Tibial nerve (tissue), 4 donors: Measurements from ENCODE around the gene ZCCHC14. TPM values are rescaled to one million over a fixed set of nuclear protein-coding genes. Genes with fewer than 3 reads are reported as not detected.
"Not testable (repeated sequence)": the region's sequence is repeated elsewhere in the genome, so short reads cannot be mapped to it uniquely, and the experiment has no call there.

Source experiments
- DNase-seq, 2 donors: peaks; one replicate each; pipeline ENCODE4 v3.0.0-alpha.2; 2019; ENCODE audit warnings: low spot score in 2 of 2
- H3K27ac ChIP-seq, 4 donors: fragments of 200-600 bp; sonication (generic) in 3 of 4; one replicate each; pipeline ENCODE4 v1.5.1; 2017 to 2019; ENCODE audit warnings: mild to moderate bottlenecking in 1 of 4
- H3K27me3 ChIP-seq, 2 donors: fragments of 200-600 bp; sonication (generic) in 1 of 2; one replicate each; pipeline versions ENCODE4 v1.5.1 to v1.6.0; 2017 to 2019
- H3K36me3 ChIP-seq, 3 donors: fragments of 200-600 bp; sonication (generic); one replicate each; pipeline ENCODE4 v1.5.1; 2018 to 2019
- H3K4me1 ChIP-seq, 4 donors: fragments of 200-600 bp; sonication (generic) in 3 of 4; one replicate each; pipeline ENCODE4 v1.5.1; 2017 to 2019
- H3K4me3 ChIP-seq, 4 donors: fragments of 200-600 bp; sonication (generic) in 3 of 4; one replicate each; pipeline ENCODE4 v1.5.1; 2017 to 2019; ENCODE audit warnings: mild to moderate bottlenecking in 1 of 4, moderate library complexity in 1 of 4
- H3K9me3 ChIP-seq, 4 donors: fragments of 200-600 bp; sonication (generic) in 3 of 4; one replicate each; pipeline ENCODE4 v1.5.1; 2017 to 2019
- EP300 ChIP-seq, 2 donors: sonication (generic); formaldehyde crosslinking; IDR thresholded peaks; one replicate each; pipeline ENCODE4 v1.6.1; 2017; ENCODE audit warnings: antibody characterized with exemption in 2 of 2, mild to moderate bottlenecking in 1 of 2
- POLR2A ChIP-seq, 2 donors: fragments of 450-650 bp; IDR thresholded peaks; one replicate each; pipeline ENCODE4 v1.6.1; 2017; ENCODE audit warnings: antibody characterized with exemption in 2 of 2, mild to moderate bottlenecking in 2 of 2, moderate library complexity in 2 of 2
- WGBS, 2 donors: methylation state at CpG; one replicate each; pipeline ENCODE4 v1.1.5; 2018; 5-methylcytosine and 5-hydroxymethylcytosine counted together
- total RNA-seq, 4 donors: library from RNA; depleted of rRNA; stranded (reverse); fragments of >200 nt; gene quantifications; one replicate each; pipeline ENCODE4 v1.1.0, GENCODE V29; 2016
- TF ChIP-seq, protein P1 (sequence below), 5 experiments: fragments of 200-600 bp in 3 of 5; fragments of 450-650 bp in 2 of 5; sonication (generic) in 3 of 5; IDR thresholded peaks; one replicate each; pipeline ENCODE4 v1.5.1; 2016 to 2019; ENCODE audit warnings: antibody characterized with exemption in 5 of 5, mild to moderate bottlenecking in 3 of 5, moderate library complexity in 2 of 5

The ZCCHC14 gene
- total RNA-seq, 4 donors from 2014 or later, result 15.3 to 45.8 (median 25.8) TPM

DNA sequence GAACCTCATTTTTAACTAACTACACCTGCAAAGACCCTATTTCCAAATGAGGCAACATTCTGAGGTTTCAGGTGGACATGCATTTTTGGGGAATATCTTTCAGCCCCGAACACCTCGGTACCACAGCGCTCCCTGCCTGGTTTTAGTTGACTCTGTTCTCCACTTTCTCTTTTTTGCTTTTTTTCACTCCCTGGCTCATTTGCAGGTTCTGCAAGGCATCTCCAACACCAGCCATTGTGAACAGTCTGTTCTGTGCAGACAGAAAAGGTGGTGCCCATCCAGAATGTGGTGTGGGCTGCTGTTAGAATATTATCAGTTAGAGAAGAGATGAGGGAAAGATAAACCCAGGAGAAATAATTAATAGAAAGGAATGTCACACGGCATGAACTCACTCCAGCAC is 32.5 kb upstream of the ZCCHC14 start:
- H3K9me3 ChIP-seq, result peaks cover 0 to 23% (median 4%) of the 10 kb centered on the region in 4 donors
- H3K4me1 ChIP-seq, result no peaks in the 10 kb centered on the region
- TF ChIP-seq POLR2A (IDR thresholded peaks at IDR 0.05) (no peak), EP300 (IDR thresholded peaks at IDR 0.05) (no peak)
- TF ChIP-seq, protein P1, sequence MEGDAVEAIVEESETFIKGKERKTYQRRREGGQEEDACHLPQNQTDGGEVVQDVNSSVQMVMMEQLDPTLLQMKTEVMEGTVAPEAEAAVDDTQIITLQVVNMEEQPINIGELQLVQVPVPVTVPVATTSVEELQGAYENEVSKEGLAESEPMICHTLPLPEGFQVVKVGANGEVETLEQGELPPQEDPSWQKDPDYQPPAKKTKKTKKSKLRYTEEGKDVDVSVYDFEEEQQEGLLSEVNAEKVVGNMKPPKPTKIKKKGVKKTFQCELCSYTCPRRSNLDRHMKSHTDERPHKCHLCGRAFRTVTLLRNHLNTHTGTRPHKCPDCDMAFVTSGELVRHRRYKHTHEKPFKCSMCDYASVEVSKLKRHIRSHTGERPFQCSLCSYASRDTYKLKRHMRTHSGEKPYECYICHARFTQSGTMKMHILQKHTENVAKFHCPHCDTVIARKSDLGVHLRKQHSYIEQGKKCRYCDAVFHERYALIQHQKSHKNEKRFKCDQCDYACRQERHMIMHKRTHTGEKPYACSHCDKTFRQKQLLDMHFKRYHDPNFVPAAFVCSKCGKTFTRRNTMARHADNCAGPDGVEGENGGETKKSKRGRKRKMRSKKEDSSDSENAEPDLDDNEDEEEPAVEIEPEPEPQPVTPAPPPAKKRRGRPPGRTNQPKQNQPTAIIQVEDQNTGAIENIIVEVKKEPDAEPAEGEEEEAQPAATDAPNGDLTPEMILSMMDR (IDR thresholded peaks at IDR 0.05), result no peak
- H3K4me3 ChIP-seq, result no peak overlapping the region
- H3K27me3 ChIP-seq, result no peaks in the 10 kb centered on the region
- H3K27ac ChIP-seq, result no peak overlapping the region
- no peak for DNase-seq
- WGBS, 2 donors, result 78 to 79% methylated on average over 4 of the region's 4 CpGs
- H3K36me3 ChIP-seq, result no peaks in the 10 kb centered on the region

DNA sequence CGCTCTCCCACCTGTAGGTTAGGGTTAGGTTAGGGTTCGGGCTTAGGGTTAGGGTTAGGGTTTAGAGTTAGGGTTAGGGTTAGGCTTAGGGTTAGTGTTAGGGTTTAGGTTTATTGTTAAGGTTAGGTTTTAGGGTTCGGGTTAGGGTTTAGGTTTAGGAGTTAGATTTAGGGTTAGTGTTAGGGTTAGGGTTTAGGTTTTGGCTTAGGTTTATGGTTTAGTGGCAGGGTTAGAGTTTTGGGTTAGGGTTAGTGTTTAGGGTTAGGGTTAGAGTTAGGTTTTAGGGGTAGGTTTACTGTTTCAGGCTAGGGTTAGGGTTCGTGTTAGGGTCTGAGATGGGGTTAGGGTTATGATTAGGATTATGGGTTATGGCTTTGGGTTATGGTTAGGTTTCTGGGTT is 31.6 kb upstream of the ZCCHC14 start:
- Histone ChIP-seq H3K9me3 (peaks cover 0 to 13% (median under 1%) of the 10 kb centered on the region in 4 donors), H3K4me1 (no peaks in the 10 kb centered on the region), H3K4me3 (no peak overlapping the region), H3K36me3 (no peaks in the 10 kb centered on the region), H3K27me3 (no peaks in the 10 kb centered on the region), H3K27ac (no peak overlapping the region)
- no peak for TF ChIP-seq EP300 (IDR thresholded peaks at IDR 0.05)
- TF ChIP-seq, protein P1 (IDR thresholded peaks at IDR 0.05), result no peak
- TF ChIP-seq POLR2A (IDR thresholded peaks at IDR 0.05), result no peak
- WGBS, 2 donors, result 64 to 79% methylated on average over 4 of the region's 4 CpGs
- no peak for DNase-seq

DNA sequence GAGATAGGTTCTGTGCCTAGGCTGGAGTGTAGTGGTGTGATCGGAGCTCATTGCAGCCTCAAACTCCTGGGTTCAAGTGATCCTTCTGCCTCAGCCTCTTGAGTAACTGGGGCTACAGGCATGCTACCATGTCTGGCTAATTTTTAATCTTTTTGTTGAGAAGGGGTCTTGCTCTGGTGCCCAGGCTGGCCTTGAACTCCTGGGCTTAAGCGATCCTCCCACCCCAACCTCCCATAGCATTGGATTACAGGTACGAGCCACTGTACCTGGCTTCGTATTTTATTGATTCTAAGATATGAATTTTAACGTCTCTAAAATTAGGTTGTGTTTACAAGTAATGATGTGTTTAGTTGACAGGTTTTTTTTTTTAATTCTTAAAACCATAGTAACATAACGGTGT is 30.8 kb upstream of the ZCCHC14 start:
- DNase-seq, H3K4me1 ChIP-seq, H3K36me3 ChIP-seq, H3K27me3 ChIP-seq, H3K4me3 ChIP-seq, H3K27ac ChIP-seq, H3K9me3 ChIP-seq: not testable (repeated sequence)
- WGBS, 2 donors, result 90 to 92% methylated on average over 6 of the region's 6 CpGs

DNA sequence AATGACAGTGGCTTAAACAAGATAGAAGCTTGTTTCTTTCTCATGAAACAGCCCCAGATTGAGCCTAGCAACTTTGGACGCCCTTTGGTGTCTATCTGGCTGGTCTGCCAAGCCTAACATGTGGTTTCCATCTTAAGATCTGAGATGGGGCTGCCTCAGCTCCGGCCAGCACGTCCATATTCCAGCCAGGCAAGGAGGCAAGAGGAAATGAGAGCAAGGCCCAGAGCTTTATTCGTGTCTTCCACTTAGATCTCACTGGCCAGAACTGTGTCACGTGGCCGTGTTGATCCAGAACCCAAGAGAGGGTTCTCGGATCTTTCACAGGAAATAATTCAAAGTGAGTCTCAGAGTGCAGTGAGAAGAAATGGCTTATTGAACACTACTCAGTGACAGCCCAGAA is 28.9 kb upstream of the ZCCHC14 start:
- not testable (repeated sequence) for DNase-seq, H3K36me3 ChIP-seq, H3K4me3 ChIP-seq, H3K9me3 ChIP-seq, H3K4me1 ChIP-seq, H3K27me3 ChIP-seq, H3K27ac ChIP-seq
- 70 to 73% methylated on average over 7 of the region's 7 CpGs for WGBS, 2 donors

DNA sequence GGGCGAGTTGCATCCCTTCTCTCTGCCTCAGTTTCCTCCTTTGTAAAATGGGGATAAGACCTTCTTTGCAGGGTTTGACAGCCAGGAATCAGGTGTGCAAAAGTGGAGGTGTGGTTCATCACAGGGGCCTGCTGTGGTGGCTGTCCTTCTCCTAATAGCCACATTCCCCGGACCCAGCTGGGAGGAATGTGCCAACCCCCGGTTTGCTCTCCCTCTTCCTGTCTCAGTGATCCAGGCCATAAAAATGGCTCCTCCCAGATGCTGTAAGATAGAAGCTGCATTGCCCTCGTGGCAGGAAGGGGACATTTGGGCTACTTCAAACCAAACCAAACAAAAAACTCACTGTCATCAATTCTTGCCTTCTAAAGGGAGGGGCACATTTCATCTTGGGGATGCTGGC is 26.3 kb upstream of the ZCCHC14 start:
- H3K27me3 ChIP-seq, H3K36me3 ChIP-seq, H3K4me3 ChIP-seq, H3K9me3 ChIP-seq, H3K4me1 ChIP-seq, H3K27ac ChIP-seq, DNase-seq: not testable (repeated sequence)
- 29 to 33% methylated on average over 4 of the region's 4 CpGs for WGBS, 2 donors

DNA sequence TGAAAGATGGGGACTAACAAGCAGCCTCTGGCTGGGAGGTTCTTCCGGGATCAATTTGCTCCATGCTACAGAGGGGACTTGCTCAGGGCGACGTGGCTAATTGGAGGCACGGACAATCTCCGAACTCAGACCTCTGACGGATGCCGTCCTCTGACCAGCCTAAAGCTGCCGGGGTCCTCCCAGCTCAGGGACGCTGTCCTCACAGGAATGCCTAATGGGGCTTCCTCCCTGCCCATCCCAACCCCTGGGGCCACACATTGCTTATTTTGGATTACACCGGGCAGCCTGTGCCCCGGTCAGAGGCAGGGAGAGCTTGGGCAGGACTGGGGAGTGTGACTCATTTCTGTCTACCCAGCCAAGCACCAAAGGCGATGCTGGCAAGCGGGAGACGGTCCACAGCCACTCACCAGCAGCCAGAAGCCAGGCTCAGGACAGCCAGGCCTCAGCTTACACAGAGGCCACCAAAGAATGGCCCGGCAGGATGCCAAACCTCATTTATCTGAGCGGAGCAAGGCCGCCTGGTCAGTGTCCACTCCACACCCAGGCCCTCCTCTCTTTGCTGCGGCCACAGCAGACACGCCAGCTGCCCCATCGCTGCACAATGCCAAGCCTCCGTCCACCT is 25.7 kb upstream of the ZCCHC14 start:
- H3K4me1 ChIP-seq, H3K9me3 ChIP-seq, H3K27me3 ChIP-seq, H3K36me3 ChIP-seq, H3K4me3 ChIP-seq: not testable (repeated sequence)
- peak in 1 of 2 donors; percentile 30 for DNase-seq
- 65 to 70% methylated on average over 21 of the region's 21 CpGs for WGBS, 2 donors
- peak overlapping the region in 2 of 4 donors; percentile 7 to 48 for H3K27ac ChIP-seq

DNA sequence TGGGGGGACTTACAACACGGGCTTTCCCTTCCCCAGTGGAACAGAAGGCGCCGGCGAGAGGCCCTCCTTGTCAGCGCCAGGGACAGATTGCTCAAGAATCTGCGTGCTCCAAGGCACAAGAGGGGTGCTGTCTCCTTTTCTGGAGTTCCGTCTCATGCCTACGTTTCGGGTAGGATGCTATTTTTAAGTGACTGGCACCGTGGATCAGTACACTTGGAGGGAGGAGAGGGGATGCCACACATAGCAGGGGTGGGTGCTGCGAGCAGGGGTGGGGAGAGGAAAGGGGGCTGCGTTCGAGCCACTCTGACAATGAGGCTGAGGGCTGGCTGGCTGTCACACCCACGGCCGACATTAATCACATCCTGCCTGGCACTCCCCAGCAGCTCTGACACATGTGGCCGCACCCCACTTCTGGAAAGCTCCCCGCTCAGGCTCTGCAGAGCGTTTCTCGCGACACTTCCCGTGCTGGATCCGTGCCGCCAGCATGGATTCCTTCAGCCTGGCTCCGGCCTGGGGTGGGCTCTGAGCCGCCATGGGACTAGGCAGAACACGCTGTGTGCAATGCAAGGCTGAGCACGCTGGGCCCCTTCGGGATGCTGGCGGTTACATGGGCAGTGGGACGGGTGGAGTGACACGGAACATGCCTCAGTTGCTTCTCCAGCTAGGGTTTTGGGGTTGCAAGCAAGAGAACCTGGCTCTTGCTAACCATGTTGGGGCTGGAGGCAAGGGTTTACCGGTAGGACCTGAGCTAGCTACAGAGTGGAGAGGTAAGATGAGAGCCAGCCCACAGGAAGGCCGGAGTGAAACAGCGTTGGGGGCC is 25.0 kb upstream of the ZCCHC14 start:
- not testable (repeated sequence) for DNase-seq, H3K9me3 ChIP-seq, H3K27me3 ChIP-seq, H3K4me3 ChIP-seq, H3K4me1 ChIP-seq, H3K36me3 ChIP-seq
- peak overlapping the region in 3 of 4 donors; percentile 7 to 52 (median 50) for H3K27ac ChIP-seq
- 71 to 72% methylated on average over 26 to 34 of the region's 34 CpGs for WGBS, 2 donors
